IPS-18c (cell line): ENCODE data around the gene POU6F2.

Experiments used
- H3K4me3 ChIP-seq: 2 replicates; pipeline ENCODE4 v1.7.0; 2013; ENCODE audit warnings: low read depth, mild to moderate bottlenecking, low read length, moderate library complexity; ENCODE audit not compliant: insufficient read depth
- H3K9me3 ChIP-seq: one replicate; pipeline ENCODE4 v1.6.1; 2013; ENCODE audit warnings: mild to moderate bottlenecking, low read length, moderate library complexity; ENCODE audit not compliant: control insufficient read depth, insufficient read depth

Gene POU6F2

DNA sequence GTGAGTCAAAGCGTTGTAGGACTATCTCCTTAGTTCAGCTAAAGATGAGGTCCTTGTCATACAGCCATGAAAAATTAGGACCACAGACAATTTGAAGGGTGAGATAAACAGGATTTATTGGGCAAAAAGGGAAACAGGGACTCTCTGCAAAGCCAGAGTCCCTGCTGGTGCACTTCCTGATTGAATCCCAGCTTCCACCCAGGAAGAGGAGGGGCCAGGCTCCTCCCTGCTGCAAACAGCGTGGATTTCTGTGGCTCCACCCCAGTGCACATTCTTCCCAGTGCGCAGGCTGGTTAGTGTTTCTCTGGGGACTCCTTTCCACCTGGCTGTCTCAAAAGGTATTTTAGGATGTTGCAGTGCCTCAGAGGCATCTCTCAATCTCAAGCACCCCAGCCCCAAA is 423.1 kb downstream of the POU6F2 start:
- Histone ChIP-seq H3K9me3 (no peaks in the 10 kb centered on the region), H3K4me3 (no peak overlapping the region)

DNA sequence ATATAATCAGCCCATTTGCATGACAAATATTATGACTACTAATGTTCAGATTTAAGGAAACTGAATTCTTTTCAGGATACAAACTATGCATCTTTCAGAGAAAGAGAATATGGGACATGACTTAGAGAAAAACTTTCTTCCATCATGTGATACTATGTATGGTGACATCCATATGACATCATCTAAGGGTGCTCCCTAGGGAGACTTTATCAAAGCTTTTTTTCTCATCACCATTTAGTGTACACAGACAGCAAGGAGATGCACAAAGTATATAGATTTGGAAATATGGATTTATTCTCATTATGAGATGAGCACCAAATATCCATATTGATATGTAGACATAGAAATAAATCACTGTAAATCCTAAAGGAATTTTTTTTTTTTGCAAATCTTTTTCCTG is 424.3 kb downstream of the POU6F2 start:
- H3K9me3 ChIP-seq: no peaks in the 10 kb centered on the region

DNA sequence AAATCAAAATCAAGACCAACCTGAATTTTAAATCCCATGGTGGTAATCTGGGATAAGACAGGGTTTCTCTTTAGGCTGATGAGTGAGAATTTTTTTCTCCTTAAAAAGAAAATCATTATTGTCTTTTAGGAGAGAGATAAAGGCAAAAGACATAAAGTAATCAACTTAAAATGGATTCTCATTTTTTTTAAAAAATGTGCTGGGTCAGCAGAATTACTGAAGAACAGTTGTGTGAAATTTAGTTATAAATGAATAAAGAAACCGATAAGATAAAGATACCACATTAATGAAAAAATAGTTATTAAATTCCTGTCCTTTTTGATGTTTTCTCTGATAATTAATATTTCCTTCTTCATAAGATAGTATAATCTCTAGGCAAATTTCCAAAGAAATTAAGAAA is 427.2 kb downstream of the POU6F2 start:
- Histone ChIP-seq H3K9me3 (no peaks in the 10 kb centered on the region), H3K4me3 (no peak overlapping the region)

More for the DNA sequence above, 424.3 kb downstream of the POU6F2 start:
- no peak overlapping the region for H3K4me3 ChIP-seq

DNA sequence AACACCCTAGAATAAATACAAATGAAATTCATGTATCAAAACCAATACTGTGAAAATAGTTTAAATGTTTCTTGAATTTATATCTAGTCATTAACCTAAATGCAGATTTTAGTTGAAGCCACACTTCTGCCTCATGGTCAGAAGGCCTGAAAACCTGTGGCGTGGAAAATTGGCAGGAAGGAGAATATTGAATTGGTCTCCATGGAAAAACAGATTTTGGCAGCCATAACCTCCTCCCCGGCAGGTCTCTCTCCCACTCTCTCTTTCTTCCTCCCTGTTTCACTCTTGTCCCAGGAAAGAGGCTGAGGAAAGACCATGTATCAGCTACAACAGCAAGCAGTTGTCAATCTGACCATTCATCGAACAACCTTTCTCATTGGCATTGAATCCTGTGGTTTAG is 427.9 kb downstream of the POU6F2 start:
- no peak overlapping the region for H3K4me3 ChIP-seq
- H3K9me3 ChIP-seq: no peaks in the 10 kb centered on the region

DNA sequence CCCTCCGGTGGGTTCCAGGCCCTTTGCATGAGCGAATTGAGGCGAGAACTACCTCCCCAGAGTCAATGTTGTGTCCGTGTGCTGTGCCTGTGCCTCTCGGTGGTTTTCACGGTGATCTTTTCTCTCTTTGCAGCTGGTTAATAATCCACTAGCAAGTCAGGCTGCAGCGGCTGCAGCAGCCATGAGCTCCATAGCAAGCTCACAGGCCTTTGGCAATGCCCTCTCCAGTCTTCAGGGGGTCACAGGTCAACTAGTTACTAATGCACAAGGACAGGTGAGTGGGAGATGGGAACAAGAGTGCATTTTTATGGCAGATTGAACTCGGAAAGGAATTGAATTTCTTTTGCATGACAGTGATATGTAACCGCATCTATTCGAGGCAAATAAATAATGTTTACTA is 428.8 kb downstream of the POU6F2 start:
- Histone ChIP-seq H3K9me3 (no peaks in the 10 kb centered on the region), H3K4me3 (no peak overlapping the region)

DNA sequence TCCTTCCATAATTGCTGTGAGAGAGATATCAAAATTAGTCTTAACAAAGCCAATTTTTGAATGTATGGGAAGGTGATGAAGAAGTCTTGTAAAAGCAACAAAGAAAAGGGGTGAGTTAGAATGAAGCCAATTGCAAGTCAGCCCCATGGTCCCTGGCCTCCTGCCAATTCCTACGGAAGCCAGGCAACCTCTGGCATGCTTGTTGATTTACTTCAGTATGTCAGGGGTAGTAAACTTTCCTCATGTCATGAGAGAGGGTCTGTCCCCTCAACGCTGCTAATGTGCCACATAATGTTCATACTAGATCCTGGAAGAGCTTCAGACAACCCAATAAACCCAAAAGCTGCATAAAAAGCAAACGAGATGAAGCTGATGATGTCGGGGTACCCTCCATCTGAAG is 429.4 kb downstream of the POU6F2 start:
- no peaks in the 10 kb centered on the region for H3K9me3 ChIP-seq

DNA sequence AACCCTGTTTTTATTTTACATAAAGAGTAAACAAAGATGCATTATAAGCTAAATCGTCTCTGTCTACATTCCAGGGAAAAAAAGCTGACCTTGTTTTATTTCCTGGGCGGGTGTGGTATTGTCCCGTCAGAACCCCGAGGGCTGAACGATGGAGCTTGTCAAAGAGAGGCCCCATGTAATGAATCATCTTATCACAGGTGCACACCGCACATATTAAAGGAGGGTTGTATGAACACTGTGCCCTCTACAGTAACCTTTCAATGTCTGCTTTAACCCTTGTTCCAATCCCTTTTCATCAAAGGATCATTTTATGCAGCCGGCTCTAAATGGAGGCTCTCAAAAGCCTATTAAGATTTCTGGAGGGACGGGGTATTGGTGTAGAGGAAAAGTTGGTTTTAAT is 430.0 kb downstream of the POU6F2 start:
- H3K4me3 ChIP-seq: no peak overlapping the region
- no peaks in the 10 kb centered on the region for H3K9me3 ChIP-seq

More for the DNA sequence above, 429.4 kb downstream of the POU6F2 start:
- H3K4me3 ChIP-seq: no peak overlapping the region

DNA sequence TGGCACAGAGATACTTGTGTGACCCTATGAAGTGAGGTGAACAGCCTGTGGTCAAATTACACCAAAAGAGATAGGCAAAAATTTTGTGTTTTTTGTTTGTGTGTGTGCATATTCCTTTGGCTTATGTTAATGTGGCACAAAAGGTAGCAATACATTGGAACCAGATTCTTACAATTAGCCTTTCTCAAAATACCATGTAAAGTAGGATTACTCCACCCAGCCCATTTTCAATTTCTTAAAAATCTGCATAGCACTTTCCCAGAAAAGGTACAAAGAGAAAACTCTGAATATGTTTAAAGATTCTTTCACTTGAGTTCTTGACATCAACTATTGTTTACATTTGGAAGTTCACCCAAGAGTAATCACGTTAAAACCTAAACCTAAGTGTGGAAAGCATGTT is 431.2 kb downstream of the POU6F2 start:
- Histone ChIP-seq H3K9me3 (no peaks in the 10 kb centered on the region), H3K4me3 (no peak overlapping the region)

DNA sequence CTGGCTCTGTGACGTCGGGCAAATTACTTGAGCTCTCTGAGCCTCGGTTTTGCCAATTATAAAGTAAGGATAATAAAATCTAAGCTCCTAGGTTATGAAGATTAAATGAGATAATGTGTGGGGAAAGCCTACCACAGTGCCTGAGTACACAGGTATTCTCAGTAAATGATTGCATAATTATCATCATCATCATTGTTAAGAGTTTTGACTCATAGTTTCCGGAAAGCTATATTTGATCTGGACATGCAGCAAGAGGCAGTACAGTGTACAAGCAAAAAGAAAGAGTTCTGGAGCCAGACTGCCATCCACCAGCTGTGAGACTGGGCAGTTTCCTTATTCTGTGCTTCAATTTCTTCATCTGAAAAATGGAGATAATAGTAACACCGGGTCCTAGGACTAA is 432.9 kb downstream of the POU6F2 start:
- H3K9me3 ChIP-seq: no peaks in the 10 kb centered on the region
- no peak overlapping the region for H3K4me3 ChIP-seq

DNA sequence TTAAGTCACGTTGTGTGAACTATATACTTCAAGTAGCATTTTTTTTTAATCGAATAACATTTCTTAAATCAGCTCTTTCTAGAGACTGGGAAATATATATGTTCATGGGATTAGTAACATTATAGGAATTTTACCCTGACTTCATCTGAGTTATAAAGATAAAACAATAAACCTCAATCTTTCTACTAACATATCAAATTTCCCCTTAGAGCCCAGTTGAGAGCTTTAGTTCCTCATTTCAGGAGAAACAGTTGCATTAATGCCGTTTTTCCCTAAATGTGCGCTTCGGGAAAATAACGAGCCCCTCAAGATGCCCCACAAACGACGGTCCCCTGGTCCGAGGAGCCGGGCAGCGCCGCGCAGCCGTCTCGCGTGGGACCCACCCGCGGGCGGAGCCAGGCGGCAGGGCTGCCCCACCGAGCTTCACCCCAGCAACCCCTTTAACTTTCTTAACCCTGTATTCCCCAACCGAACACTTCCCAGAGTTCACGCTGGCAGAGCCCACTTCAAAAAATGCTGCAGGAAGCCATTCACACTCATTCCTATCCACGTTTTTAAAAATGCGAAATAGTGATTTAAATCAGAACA is 436.0 kb downstream of the POU6F2 start:
- Histone ChIP-seq H3K4me3 (peak overlapping the region; percentile 65), H3K9me3 (no peaks in the 10 kb centered on the region)

DNA sequence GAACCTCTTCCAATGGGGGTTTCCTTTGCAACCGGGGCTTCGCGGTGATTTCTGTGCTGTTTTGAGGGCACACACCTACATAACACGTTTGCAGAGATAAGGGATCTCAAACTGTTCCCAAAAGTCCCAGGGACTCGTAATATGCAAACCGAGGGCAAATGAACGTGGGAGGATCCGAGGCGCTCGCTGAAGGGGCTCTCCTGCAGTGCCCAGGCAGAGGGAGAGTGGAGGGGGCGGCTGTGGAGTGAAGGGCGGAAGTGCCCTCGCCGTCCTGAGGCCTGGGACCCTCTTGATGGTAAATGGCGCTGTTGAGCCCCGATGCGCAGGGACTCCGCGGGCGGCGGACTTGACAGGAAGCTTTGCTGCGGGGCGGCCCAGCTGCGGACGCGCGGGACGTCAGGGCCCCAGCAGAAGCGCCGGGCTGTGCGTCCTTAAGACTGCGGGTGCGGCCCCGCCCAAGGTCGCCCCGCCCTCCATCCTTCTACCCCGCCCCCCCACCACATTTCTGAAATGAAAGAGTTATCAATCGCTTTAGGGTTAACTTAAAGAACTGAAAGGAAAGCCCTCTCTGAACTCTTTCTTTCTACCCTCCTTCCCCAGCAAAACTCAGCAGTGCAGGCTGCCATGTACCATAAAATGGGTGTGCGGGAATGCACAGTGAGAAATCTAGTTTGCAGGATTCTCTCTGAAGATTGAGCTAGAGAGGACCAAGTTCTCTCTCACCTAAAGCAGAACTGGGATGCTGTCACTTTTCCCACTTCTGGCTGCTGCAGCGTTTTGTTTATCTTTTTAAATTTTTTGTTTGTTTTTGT is 436.7 kb downstream of the POU6F2 start:
- Histone ChIP-seq H3K9me3 (no peaks in the 10 kb centered on the region), H3K4me3 (peak overlapping the region; percentile 65)

DNA sequence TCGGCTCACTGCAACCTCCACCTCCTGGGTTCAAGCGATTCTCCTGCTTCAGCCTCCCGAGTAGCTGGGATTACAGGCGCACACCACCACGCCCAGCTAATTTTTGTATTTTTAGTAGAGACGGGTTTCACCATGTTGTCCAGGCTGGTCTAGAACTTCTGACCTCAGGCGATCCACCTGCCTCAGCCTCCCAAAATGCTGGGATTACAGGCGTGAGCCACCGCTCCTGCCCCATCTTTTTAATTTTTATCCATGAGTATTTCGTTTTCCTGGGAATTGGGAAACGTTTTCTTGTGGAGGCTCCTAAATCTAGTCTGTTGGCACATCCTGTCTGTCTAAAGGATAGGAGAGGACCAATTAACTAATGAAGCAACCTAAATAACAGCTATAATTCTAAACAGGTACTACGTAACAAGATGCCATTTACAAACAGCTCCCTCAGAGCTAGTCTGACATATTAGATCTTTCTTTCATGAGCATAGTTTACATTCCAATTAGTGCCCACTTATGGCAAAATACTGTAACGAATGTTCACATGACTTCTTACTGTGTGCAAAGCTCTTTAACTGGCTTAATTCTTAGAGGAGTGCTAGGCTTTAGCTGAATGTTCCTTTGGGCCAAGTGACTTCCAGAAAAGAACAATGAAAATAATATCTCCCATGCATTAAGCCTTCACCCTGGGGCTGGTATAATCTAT is 437.5 kb downstream of the POU6F2 start:
- Histone ChIP-seq H3K9me3 (no peaks in the 10 kb centered on the region), H3K4me3 (no peak overlapping the region)

DNA sequence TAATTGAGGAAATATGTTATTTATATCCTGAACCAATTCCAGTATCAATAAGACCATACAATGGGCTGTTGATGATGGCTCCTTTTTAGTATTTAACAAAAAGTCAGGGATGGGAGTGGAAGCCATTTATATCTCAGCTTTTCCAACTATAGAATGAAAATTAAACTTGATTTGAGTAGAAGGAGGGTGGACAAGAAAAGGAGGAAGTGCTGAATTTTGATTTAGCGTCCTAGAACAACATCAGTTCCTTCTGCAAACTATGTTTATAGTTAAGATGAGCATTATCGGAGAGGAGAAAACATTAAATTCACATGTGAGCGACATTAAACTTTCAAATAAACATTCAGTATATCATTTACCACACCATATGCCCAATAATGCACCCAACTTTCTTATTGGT is 439.2 kb downstream of the POU6F2 start:
- H3K4me3 ChIP-seq: no peak overlapping the region
- no peaks in the 10 kb centered on the region for H3K9me3 ChIP-seq

DNA sequence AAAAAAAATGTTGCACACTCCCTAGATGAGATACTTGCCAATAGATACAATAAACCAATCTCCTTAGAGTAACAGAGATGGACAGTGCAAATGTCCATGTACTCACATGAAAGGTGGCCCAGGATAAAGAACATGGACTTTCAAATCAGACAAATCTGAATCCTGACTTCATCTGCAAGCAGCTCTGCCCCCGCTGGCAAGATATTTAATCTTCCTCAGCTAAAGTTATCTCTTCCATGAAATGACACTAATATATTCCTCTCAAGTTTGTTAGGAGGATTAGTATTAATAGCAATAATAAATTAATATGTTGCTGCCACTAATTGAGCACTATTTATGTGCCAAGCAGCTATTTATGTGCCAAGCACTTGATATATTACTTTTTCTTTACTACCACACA is 439.9 kb downstream of the POU6F2 start:
- Histone ChIP-seq H3K4me3 (no peak overlapping the region), H3K9me3 (no peaks in the 10 kb centered on the region)

DNA sequence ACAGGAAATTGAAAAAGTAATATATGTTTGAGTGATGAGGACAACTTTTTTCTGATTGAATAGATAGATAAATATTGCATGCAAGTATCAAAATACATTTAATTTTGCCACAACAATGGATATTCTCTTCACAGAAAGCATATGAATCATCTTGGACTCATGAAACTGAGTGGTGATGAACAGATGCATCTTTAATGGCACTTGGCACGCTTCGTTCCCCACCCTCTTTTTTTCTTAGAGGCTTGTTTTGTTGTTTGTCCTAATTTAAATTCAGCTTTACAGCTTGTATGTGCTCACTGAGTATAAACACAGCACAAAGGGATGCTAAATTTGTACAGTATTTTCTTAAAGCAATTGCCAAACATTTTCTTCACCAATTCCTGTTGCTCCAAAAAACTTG is 443.5 kb downstream of the POU6F2 start:
- Histone ChIP-seq H3K9me3 (no peaks in the 10 kb centered on the region), H3K4me3 (no peak overlapping the region)

DNA sequence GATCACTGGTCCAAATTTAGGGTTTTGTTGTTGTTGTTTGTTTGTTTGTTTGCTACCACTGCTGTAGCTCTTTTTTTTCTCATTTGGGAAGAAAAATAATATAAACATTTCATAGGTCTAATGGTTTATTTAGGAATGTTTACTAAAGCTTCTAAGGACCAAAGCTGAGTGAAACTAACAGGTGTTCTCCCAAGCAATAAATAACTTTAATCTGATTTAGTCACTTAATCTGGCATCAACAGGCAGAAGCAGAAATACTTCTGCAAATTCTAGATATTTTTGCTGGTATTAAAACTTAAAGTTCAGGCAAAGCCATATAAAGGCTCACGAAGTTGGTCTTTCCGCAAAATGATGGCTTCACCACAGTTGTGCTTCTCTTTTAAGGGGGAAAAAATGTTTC is 444.0 kb downstream of the POU6F2 start:
- no peaks in the 10 kb centered on the region for H3K9me3 ChIP-seq
- no peak overlapping the region for H3K4me3 ChIP-seq

DNA sequence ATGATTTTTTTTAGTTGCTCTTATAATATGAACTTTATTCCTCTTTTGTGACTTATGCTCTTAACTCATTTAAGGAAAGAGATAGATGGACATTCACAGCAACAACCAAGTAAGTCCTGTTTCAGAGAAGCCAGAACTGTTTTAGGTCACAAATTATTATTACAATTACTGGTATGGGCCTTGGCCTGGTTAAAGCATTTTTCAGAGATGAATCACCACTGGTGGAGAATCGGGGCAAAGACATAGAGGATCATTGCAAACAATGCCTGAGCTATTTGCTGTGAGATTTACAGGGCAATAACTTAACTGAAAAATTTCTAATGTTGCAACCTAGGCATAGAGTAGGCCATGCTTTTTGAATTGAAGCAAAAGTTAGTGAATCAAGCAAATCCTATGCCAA is 450.5 kb downstream of the POU6F2 start:
- Histone ChIP-seq H3K4me3 (no peak overlapping the region), H3K9me3 (no peaks in the 10 kb centered on the region)

DNA sequence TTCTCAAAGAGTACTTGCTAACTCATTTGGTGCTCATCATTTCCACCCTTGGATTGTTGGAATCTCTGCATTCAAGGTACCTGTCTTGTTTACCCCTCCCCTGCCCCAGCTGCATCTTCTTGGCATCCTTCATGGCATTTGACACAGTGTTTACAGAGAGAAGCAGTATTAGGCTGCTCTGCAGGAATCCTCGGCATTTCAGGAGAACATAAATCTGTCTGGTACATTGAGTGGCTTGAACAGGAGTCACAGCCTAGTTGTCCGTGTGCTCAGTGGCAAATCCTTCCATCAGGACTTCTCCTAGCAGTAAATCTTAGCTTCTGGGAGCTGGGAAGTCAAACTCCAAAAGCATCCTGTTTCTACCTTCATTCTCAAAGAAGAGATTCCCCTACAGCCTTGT is 451.7 kb downstream of the POU6F2 start:
- Histone ChIP-seq H3K4me3 (no peak overlapping the region), H3K9me3 (no peaks in the 10 kb centered on the region)
